B cell (primary cell): ENCODE measurements around the gene CFHR5. TPM values are rescaled to one million over a fixed set of nuclear protein-coding genes. Genes with fewer than 3 reads are reported as not detected.

ENCODE experiments used
- ATAC-seq: fragments of 200-7000 bp; cut with Tn5 transposase; one replicate; pipeline ENCODE4 v1.10.0; 2021; ENCODE audit warnings: low read depth, mild to moderate bottlenecking, moderate number of reproducible peaks, moderate library complexity
- CTCF ChIA-PET: fragments of 350-600 bp; sonication (Branson Sonifier 250); formaldehyde crosslinking; loops from one replicate; lab custom pipeline; 2021; ENCODE audit warnings: antibody characterized with exemption, inconsistent platforms; lab: Charles Lee
- POLR2A ChIA-PET: fragments of 350-600 bp; sonication (Branson Sonifier 250); formaldehyde crosslinking; loops from one replicate; lab custom pipeline; 2021; ENCODE audit warnings: antibody characterized with exemption; lab: Charles Lee
- DNase-seq: peaks from one replicate; pipeline ENCODE4 v3.0.0; 2013
- H2AFZ ChIP-seq: 2 replicates; pipeline ENCODE4 v1.6.1; 2012; ENCODE audit warnings: mild to moderate bottlenecking, low read depth, low read length; ENCODE audit not compliant: insufficient read depth, poor library complexity, severe bottlenecking
- H3K27ac ChIP-seq, 2 donors: 1 replicate in 1 of 2; 2 replicates in 1 of 2; pipeline ENCODE4 v1.5.1; 2012 to 2013; ENCODE audit warnings: low read length in 2 of 2, mild to moderate bottlenecking in 2 of 2, moderate library complexity in 1 of 2
- H3K27me3 ChIP-seq, 4 experiments: fragments of 200-600 bp in 1 of 4; sonication (generic) in 1 of 4; replicated peaks in 1 of 4; 1 replicate in 2 of 4; 2 replicates in 2 of 4; pipeline versions ENCODE4 v1.6.1 to v1.7.0; 2013 to 2016; ENCODE audit warnings: low read length in 3 of 4, mild to moderate bottlenecking in 2 of 4, mixed read lengths in 1 of 4, moderate library complexity in 1 of 4; ENCODE audit not compliant: insufficient read depth in 4 of 4, control insufficient read depth in 3 of 4; ENCODE audit errors: control extremely low read depth in 1 of 4
- H3K36me3 ChIP-seq, 2 experiments: replicated peaks in 1 of 2; 1 replicate in 1 of 2; 2 replicates in 1 of 2; pipeline versions ENCODE4 v1.6.1 to v1.7.1; 2013; ENCODE audit warnings: low read length in 1 of 2; ENCODE audit not compliant: insufficient read depth in 2 of 2, control insufficient read depth in 1 of 2; ENCODE audit errors: control extremely low read depth in 1 of 2, extremely low read depth in 1 of 2
- H3K4me1 ChIP-seq, 2 donors: fragments of 200-600 bp in 1 of 2; sonication (generic) in 1 of 2; 1 replicate in 1 of 2; 2 replicates in 1 of 2; pipeline versions ENCODE4 v1.5.1 to v1.6.1; 2013 to 2017; ENCODE audit warnings: low read length in 2 of 2; ENCODE audit not compliant: control insufficient read depth in 2 of 2, insufficient read depth in 2 of 2
- H3K4me2 ChIP-seq: replicated peaks from 2 replicates; pipeline ENCODE3; 2012; ENCODE audit warnings: mild to moderate bottlenecking, low read depth, low read length; ENCODE audit not compliant: poor library complexity, severe bottlenecking
- H3K4me3 ChIP-seq, 5 experiments: fragments of 200-600 bp in 1 of 5; sonication (generic) in 1 of 5; 1 replicate in 3 of 5; 2 replicates in 2 of 5; pipeline versions ENCODE4 v1.5.1 to v1.7.0; 2011 to 2016; ENCODE audit warnings: low read length in 4 of 5, mild to moderate bottlenecking in 4 of 5, low read depth in 2 of 5, control low read depth in 1 of 5, moderate library complexity in 1 of 5; ENCODE audit not compliant: insufficient read depth in 1 of 5; ENCODE audit errors: control extremely low read depth in 1 of 5, extremely low read depth in 1 of 5
- H3K79me2 ChIP-seq: fragments of 200-600 bp; sonication (generic); one replicate; pipeline ENCODE4 v1.6.0; 2016; ENCODE audit warnings: low read length; ENCODE audit not compliant: control insufficient read depth, insufficient read depth
- H3K9ac ChIP-seq: fragments of 200-600 bp; sonication (generic); 2 replicates; pipeline ENCODE4 v1.6.1; 2017; ENCODE audit warnings: mild to moderate bottlenecking, low read length, moderate library complexity
- H3K9me3 ChIP-seq, 3 donors: one replicate each; pipeline versions ENCODE4 v1.6.1 to v1.7.1; 2013; ENCODE audit warnings: low read length in 2 of 3; ENCODE audit not compliant: control insufficient read depth in 2 of 3, insufficient read depth in 1 of 3; ENCODE audit errors: control extremely low read depth in 1 of 3
- H4K20me1 ChIP-seq: 2 replicates; pipeline ENCODE4 v1.6.0; 2012; ENCODE audit warnings: mild to moderate bottlenecking, low read length; ENCODE audit not compliant: insufficient read depth, control insufficient read depth, poor library complexity, severe bottlenecking
- H3K27ac Mint-ChIP-seq: one replicate; pipeline ENCODE4 v1.8.0; 2021; ENCODE audit warnings: mixed read lengths
- H3K27me3 Mint-ChIP-seq: one replicate; pipeline ENCODE4 v1.8.0; 2021; ENCODE audit warnings: mixed read lengths
- H3K4me1 Mint-ChIP-seq: one replicate; pipeline ENCODE4 v1.8.0; 2021; ENCODE audit warnings: mixed read lengths
- H3K4me3 Mint-ChIP-seq: one replicate; pipeline ENCODE4 v1.8.0; 2021; ENCODE audit warnings: mixed read lengths
- H3K9me3 Mint-ChIP-seq: one replicate; pipeline ENCODE4 v1.8.0; 2022; ENCODE audit warnings: mixed read lengths; ENCODE audit not compliant: insufficient read depth
- EZH2 ChIP-seq: IDR thresholded peaks from 2 replicates; pipeline ENCODE4 v1.6.1; 2012; ENCODE audit warnings: borderline replicate concordance, low read depth, mild to moderate bottlenecking, moderate library complexity, low read length; ENCODE audit not compliant: insufficient read depth, poor library complexity, severe bottlenecking
- WGBS: methylation state at CpG from one replicate; pipeline ENCODE4 v1.1.5; 2013; ENCODE audit warnings: missing lambda C conversion rate; ENCODE audit not compliant: insufficient coverage; 5-methylcytosine and 5-hydroxymethylcytosine counted together
- intact Hi-C: fragments of 100-400 bp; cut with micrococcal nuclease; formaldehyde crosslinking; loops from one replicate; pipeline ENCODE4 v1.10.0; 2022
- polyA plus RNA-seq: library from polyadenylated mRNA; depleted of rRNA; stranded (reverse); fragments of >200 nt; gene quantifications from 2 replicates; pipeline ENCODE4 v1.2.3, GENCODE V29; 2012
- total RNA-seq, 2 donors: library from RNA; stranded (reverse); fragments of 120-200 nt in 1 of 2; gene quantifications; 1 replicate in 1 of 2; 2 replicates in 1 of 2; pipeline versions ENCODE4 v1.2.3 to v1.2.4, GENCODE V29; 2013 to 2022
- TF ChIP-seq, protein P1 (sequence below): fragments of 200-600 bp; IDR thresholded peaks from one replicate; pipeline ENCODE4 v1.8.0; 2022; ENCODE audit warnings: antibody characterized with exemption, mild to moderate bottlenecking

The CFHR5 gene
- total and polyA plus RNA-seq, 2 donors (not counting 1 experiment from before 2014, with no cell fraction given) = not detected

DNA sequence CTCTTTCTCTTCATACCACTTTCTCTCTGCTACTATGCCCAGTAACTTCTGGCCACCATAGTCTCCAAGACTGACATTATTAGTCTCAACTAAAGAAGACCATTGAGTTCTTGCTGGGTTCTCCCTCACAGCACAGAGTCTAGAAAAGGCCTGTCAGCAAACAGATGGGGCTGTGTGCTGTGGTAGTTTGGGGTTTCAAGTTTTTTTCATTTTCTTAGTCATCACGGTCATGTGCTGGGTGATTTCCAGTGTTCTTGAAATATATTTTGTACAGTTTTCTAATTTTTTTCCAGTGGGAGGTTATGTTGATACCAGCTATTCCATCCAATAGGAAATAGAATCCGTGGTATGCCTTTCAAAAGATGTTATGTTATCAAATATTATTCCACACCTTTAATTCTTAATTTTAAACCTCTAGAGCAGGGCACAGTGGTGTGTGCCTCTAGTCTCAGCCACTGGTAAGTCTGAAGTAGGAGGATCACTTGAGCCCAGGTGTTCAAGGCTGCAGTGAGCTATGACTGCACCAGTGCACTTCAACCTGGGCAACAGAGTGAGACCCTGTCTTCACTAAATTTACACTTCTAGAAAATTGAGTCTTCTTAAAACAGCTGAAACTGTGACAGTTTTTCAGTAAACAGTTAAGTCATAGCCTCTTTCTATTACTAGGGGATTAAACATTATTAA lies 25.5 kb upstream of the CFHR5 start:
- no peak overlapping the region for H3K4me3 Mint-ChIP-seq
- no peaks in the 10 kb centered on the region for H3K36me3 ChIP-seq
- ChIA-PET CTCF (no interaction called here), POLR2A (no interaction called here)
- no peaks in the 10 kb centered on the region for H3K4me1 Mint-ChIP-seq
- H3K27ac Mint-ChIP-seq = no peak overlapping the region
- H3K27me3 Mint-ChIP-seq = no peaks in the 10 kb centered on the region
- no peaks in the 10 kb centered on the region for H3K27me3 ChIP-seq
- TF ChIP-seq, protein P1, sequence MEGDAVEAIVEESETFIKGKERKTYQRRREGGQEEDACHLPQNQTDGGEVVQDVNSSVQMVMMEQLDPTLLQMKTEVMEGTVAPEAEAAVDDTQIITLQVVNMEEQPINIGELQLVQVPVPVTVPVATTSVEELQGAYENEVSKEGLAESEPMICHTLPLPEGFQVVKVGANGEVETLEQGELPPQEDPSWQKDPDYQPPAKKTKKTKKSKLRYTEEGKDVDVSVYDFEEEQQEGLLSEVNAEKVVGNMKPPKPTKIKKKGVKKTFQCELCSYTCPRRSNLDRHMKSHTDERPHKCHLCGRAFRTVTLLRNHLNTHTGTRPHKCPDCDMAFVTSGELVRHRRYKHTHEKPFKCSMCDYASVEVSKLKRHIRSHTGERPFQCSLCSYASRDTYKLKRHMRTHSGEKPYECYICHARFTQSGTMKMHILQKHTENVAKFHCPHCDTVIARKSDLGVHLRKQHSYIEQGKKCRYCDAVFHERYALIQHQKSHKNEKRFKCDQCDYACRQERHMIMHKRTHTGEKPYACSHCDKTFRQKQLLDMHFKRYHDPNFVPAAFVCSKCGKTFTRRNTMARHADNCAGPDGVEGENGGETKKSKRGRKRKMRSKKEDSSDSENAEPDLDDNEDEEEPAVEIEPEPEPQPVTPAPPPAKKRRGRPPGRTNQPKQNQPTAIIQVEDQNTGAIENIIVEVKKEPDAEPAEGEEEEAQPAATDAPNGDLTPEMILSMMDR = no peak
- TF ChIP-seq EZH2 = no peak
- H2AFZ ChIP-seq = no peak overlapping the region
- no peak for DNase-seq
- H3K4me1 ChIP-seq = no peaks in the 10 kb centered on the region
- no peak overlapping the region for H3K27ac ChIP-seq
- no peak overlapping the region for H3K9ac ChIP-seq
- no peak overlapping the region for H3K4me3 ChIP-seq
- peaks cover 0 to 7% (median 0%) of the 10 kb centered on the region in 3 donors for H3K9me3 ChIP-seq
- H3K9me3 Mint-ChIP-seq = peaks cover 2% of the 10 kb centered on the region
- no peaks in the 10 kb centered on the region for H3K79me2 ChIP-seq
- H3K4me2 ChIP-seq = no peak overlapping the region
- WGBS = no CpG with 5 or more reads among the region's 2 CpGs
- no peak for ATAC-seq
- no peaks in the 10 kb centered on the region for H4K20me1 ChIP-seq
- intact Hi-C loops = no loop called here

DNA sequence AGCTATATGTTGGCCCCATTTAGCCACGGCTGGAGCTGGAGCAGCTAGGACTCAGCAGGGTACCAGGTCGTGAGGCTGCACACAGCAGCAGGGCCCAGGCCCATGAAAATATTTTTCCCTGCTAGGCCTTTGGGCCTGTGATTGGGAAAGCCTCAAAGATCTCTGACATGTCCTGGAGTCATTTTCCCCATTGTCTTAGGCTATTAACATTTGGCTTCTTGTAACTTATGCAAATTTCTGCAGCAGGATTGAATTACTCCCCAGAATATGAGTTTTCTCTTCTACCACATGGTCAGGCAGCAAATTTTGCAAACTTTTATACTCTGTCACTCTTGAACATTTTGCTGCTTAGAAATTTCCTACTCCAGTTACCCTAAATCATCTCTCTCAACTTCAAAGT lies 22.6 kb upstream of the CFHR5 start:
- Histone ChIP-seq H3K4me1 (no peaks in the 10 kb centered on the region), H3K9me3 (peaks cover 0 to 7% (median 0%) of the 10 kb centered on the region in 3 donors), H3K9ac (no peak overlapping the region), H4K20me1 (no peaks in the 10 kb centered on the region), H3K4me2 (no peak overlapping the region), H3K4me3 (no peak overlapping the region), H3K27ac (no peak overlapping the region), H3K79me2 (no peaks in the 10 kb centered on the region), H3K36me3 (no peaks in the 10 kb centered on the region), H3K27me3 (no peaks in the 10 kb centered on the region), H2AFZ (no peak overlapping the region)
- Mint-ChIP-seq H3K27me3 (no peaks in the 10 kb centered on the region), H3K27ac (no peak overlapping the region), H3K4me1 (no peaks in the 10 kb centered on the region), H3K4me3 (no peak overlapping the region), H3K9me3 (peaks cover 2% of the 10 kb centered on the region)
- intact Hi-C loops = no loop called here
- no peak for DNase-seq
- TF ChIP-seq EZH2 = no peak
- TF ChIP-seq, protein P1 = no peak
- 88% methylated on average over 2 of the region's 2 CpGs for WGBS
- POLR2A ChIA-PET = no interaction called here
- CTCF ChIA-PET = no interaction called here
- no peak for ATAC-seq
